HG03439 (cell line): ENCODE results near the gene NAA38.
"Not testable (repeated sequence)": the region's sequence is repeated elsewhere in the genome, so short reads cannot be mapped to it uniquely, and the experiment has no call there.

Source experiments
- ATAC-seq: cut with Tn5 transposase; IDR thresholded peaks from one replicate; pipeline ENCODE4 v1.9.1; 2021; ENCODE audit warnings: mild to moderate bottlenecking, moderate library complexity; ENCODE audit not compliant: unreplicated experiment

Gene NAA38

GRCh38 chr17:7825206-7825990 is 32.0 kb downstream of the NAA38 start:
- ATAC-seq: no peak

- no peak for ATAC-seq
These were observed 33.1 kb downstream of the NAA38 start for GRCh38 chr17:7824021-7824924.

- no peak for ATAC-seq
These were observed 33.8 kb downstream of the NAA38 start for GRCh38 chr17:7823581-7824001.

GRCh38 chr17:7822126-7822525 is 35.2 kb downstream of the NAA38 start:
- no peak for ATAC-seq

- no peak for ATAC-seq
These were observed 37.1 kb downstream of the NAA38 start for GRCh38 chr17:7820231-7820630.

GRCh38 chr17:7818746-7819645 is 38.4 kb downstream of the NAA38 start:
- no peak for ATAC-seq

GRCh38 chr17:7818026-7818425 is 39.3 kb downstream of the NAA38 start:
- no peak for ATAC-seq

- ATAC-seq: no peak
These were observed 39.8 kb downstream of the NAA38 start for GRCh38 chr17:7817643-7817964.

- ATAC-seq: no peak
These were observed 40.3 kb downstream of the NAA38 start for GRCh38 chr17:7816926-7817642.

- no peak for ATAC-seq
These were observed 42.4 kb downstream of the NAA38 start for GRCh38 chr17:7814969-7815368.

GRCh38 chr17:7811251-7811650 is 46.1 kb downstream of the NAA38 start:
- ATAC-seq: no peak

- not testable (repeated sequence) for ATAC-seq
These were observed 47.5 kb downstream of the NAA38 start for GRCh38 chr17:7809791-7810343.

- ATAC-seq: no peak
These were observed 48.1 kb downstream of the NAA38 start for GRCh38 chr17:7809086-7809790.

- ATAC-seq: no peak
These were observed 50.2 kb downstream of the NAA38 start for GRCh38 chr17:7807206-7807605.
